Measurements from ENCODE around the gene PRSS56. TPM values are rescaled to one million over a fixed set of nuclear protein-coding genes. Genes with fewer than 3 reads are reported as not detected.

The PRSS56 gene
- total and polyA plus RNA-seq, 2 donors from 2014 or later = not detected

DNA sequence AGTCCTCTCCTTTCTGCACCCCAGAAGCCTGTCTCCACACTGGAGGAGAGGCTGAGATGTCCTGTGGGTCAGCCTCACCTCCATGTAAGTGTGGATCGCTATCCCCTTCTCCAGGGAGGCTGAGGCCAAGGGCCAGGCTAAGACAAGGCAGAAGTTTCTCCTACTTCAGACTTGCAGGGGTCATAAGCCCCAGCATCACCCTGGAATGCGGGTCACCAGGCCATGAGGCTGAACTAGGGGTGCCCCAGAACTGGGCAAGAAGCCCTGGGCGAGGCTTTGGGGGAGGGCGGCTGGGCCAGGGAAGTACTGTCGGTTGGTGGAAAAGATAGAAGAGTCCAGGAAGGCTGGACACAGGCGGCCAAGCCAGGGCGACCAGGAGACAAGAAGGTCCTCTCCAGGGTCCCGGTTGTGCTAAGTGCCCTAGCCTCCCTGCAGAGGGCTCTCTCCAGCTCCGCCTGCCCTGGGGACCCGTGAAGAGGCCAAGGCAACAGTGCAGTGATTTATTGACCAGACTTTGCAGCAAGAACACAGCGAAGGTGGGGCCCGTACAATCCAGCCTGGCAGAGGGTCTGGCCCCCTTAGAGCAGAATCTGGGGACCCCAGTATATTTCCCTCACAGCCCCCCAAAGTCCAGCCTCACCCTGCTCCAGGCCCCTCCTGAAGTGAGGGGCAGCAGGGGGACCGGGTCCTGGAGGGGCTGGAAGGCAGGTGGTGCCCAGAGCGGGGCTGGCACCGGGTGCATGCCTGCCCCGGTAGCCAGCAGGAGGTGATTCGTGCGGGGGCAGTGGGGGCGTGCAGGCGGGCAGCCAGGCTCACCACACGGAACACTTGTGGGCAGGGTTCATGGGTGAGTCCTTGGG is 40.6 kb upstream of the PRSS56 start:
- H3K27me3 ChIP-seq (ENCODE audit: control insufficient read depth, insufficient read depth, low read length) = peaks cover 4% of the 10 kb centered on the region
- no peak for FAIRE-seq

DNA sequence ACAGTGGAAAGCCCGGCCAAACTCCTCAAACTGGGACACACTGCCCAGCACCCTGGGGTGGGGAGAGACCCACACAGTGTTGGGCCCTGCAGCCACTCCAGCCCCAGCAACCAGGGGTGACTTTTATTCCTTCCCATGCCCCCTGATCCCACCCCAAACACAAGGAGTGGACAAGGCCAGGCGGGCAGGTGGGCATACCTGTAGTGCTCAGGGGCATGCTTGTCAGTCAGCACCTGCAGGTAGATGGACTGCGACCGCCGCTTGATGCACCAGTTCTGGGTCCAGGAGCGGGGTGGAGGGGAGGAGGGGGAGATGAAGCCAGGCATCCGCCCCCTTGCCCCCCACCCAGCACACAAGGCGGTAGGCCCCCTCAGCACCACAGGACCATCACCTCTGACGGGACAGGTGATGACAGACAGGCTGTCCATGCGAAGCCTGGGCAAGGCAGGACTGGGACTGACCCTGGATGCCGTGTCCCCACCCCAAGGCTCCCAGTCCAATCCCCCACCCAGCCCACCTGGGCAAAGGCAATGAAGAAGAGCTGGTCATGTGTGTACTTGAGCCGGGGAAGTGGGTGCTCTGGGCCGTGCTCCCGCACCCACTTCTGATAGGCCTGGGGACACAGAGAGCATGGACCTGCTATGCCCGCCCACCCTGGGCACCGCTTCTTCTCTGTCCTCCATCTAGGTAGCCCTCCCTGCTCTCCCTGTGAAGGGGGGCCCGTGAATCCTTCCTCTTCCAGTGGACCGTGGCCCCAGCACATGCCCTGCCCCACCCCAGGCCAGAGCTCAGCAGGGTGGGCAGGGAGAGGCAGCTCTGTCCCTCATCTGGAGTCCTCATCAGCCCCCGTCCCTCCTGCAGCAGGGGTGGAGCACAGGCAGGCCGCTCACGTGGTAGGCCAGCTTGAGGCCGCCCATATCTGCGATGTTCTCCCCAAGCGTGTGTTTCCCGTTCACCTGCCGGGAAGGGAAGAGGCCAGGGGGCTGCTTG is 39.7 kb upstream of the PRSS56 start:
- Histone ChIP-seq H3K36me3 (ENCODE audit: control insufficient read depth in 2 of 3, insufficient read depth in 3 of 3, low read length in 3 of 3) (no peaks in the 10 kb centered on the region), H3K4me3 (ENCODE audit: low read length in 3 of 3) (no peak overlapping the region), H3K27me3 (ENCODE audit: control insufficient read depth, insufficient read depth, low read length) (peaks cover 12% of the 10 kb centered on the region), H3K27ac (ENCODE audit: low read depth in 2 of 2, low read length in 2 of 2) (no peak overlapping the region), H3K4me1 (ENCODE audit: control insufficient read depth in 2 of 3, insufficient read depth in 2 of 3, low read depth in 1 of 3, low read length in 3 of 3) (no peaks in the 10 kb centered on the region), H3K9me3 (ENCODE audit: control insufficient read depth in 2 of 3, insufficient read depth in 1 of 3, low read length in 3 of 3) (no peaks in the 10 kb centered on the region), H3K9ac (ENCODE audit: low read length in 3 of 3) (no peak overlapping the region)
- FAIRE-seq = no peak
- intact Hi-C loops (cut with DNase I) = no loop called here
- peak in 2 of 5 donors; percentile 41 to 64 for DNase-seq
- TF ChIP-seq, protein P1, sequence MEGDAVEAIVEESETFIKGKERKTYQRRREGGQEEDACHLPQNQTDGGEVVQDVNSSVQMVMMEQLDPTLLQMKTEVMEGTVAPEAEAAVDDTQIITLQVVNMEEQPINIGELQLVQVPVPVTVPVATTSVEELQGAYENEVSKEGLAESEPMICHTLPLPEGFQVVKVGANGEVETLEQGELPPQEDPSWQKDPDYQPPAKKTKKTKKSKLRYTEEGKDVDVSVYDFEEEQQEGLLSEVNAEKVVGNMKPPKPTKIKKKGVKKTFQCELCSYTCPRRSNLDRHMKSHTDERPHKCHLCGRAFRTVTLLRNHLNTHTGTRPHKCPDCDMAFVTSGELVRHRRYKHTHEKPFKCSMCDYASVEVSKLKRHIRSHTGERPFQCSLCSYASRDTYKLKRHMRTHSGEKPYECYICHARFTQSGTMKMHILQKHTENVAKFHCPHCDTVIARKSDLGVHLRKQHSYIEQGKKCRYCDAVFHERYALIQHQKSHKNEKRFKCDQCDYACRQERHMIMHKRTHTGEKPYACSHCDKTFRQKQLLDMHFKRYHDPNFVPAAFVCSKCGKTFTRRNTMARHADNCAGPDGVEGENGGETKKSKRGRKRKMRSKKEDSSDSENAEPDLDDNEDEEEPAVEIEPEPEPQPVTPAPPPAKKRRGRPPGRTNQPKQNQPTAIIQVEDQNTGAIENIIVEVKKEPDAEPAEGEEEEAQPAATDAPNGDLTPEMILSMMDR (IDR thresholded peaks at IDR 0.05; ENCODE audit: borderline replicate concordance, extremely low read depth, insufficient read depth) = no peak

More for the DNA sequence above, 40.6 kb upstream of the PRSS56 start:
- intact Hi-C loops (cut with DNase I) = no loop called here
- H3K27ac ChIP-seq (ENCODE audit: low read depth in 2 of 2, low read length in 2 of 2) = no peak overlapping the region
- DNase-seq = peak in 3 of 5 donors; percentile 19 to 60 (median 41)
- TF ChIP-seq, protein P1 (IDR thresholded peaks at IDR 0.05; ENCODE audit: borderline replicate concordance, extremely low read depth, insufficient read depth) = no peak
- H3K36me3 ChIP-seq (ENCODE audit: control insufficient read depth in 2 of 3, insufficient read depth in 3 of 3, low read length in 3 of 3) = no peaks in the 10 kb centered on the region
- H3K9ac ChIP-seq (ENCODE audit: low read length in 3 of 3) = no peak overlapping the region
- no peak overlapping the region for H3K4me3 ChIP-seq (ENCODE audit: low read length in 3 of 3)
- H3K9me3 ChIP-seq (ENCODE audit: control insufficient read depth in 2 of 3, insufficient read depth in 1 of 3, low read length in 3 of 3) = no peaks in the 10 kb centered on the region
- H3K4me1 ChIP-seq (ENCODE audit: control insufficient read depth in 2 of 3, insufficient read depth in 2 of 3, low read depth in 1 of 3, low read length in 3 of 3) = no peaks in the 10 kb centered on the region

DNA sequence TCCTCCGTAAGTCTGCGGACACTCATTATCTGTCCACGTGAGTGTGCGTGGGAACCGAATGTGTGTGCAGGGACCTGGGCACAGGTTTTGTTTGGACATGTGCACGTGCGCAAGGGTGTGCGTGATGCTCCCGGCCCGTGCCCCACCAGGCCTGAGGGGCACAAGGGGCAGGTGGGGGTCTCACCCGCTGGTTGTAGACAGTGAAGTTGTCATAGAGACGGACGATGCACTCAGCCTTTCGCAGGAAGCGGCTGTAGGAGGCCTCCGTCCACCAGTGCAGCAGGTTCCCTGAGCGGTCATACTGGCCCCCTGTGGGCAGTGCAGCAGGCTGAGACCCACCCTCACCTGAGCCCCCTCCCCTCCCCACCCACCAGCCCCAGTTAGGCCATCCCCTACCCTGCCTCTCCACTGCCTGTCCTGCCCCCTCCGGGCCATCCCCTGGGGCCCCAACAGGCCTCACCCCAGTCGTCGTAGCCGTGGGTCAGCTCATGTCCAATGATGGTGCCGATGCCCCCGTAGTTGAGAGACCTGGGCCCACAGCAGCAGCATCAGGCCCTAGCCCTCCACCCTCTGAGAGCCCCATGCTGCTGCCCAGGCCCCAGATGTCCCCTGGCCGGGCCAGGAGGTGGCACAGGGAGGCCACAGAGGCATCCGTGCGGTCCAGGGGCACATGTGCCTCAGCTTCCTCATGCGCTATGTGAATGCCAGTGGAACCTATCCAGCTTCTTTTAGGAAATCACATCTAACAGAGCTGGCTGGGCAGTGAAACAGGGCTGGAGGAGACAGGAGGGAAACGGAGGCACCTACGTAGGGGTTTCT is 38.7 kb upstream of the PRSS56 start:
- TF ChIP-seq, protein P1 (IDR thresholded peaks at IDR 0.05; ENCODE audit: borderline replicate concordance, extremely low read depth, insufficient read depth) = no peak
- H3K4me1 ChIP-seq (ENCODE audit: control insufficient read depth in 2 of 3, insufficient read depth in 2 of 3, low read depth in 1 of 3, low read length in 3 of 3) = no peaks in the 10 kb centered on the region
- H3K27ac ChIP-seq (ENCODE audit: low read depth in 2 of 2, low read length in 2 of 2) = no peak overlapping the region
- H3K27me3 ChIP-seq (ENCODE audit: control insufficient read depth, insufficient read depth, low read length) = peaks cover 12% of the 10 kb centered on the region
- FAIRE-seq (no peak), DNase-seq (peak in 2 of 5 donors; percentile 32 to 45)
- intact Hi-C loops (cut with DNase I) = no loop called here
- no peak overlapping the region for H3K4me3 ChIP-seq (ENCODE audit: low read length in 3 of 3)
- no peaks in the 10 kb centered on the region for H3K9me3 ChIP-seq (ENCODE audit: control insufficient read depth in 2 of 3, insufficient read depth in 1 of 3, low read length in 3 of 3)
- H3K36me3 ChIP-seq (ENCODE audit: control insufficient read depth in 2 of 3, insufficient read depth in 3 of 3, low read length in 3 of 3) = no peaks in the 10 kb centered on the region
- H3K9ac ChIP-seq (ENCODE audit: low read length in 3 of 3) = no peak overlapping the region

Data from kidney (tissue), 14 donors.